Stimulated activated CD8-positive, alpha-beta memory T cell treated with anti-CD3 and anti-CD28 coated beads, Interleukin-7, amount 100 ng/mL, for 48 hours (primary cell): ENCODE measurements around the gene LIPN.
A peak's percentile ranks its signal among the peaks of the same experiment; 100 is the strongest.
"Not testable (repeated sequence)": the region's sequence is repeated elsewhere in the genome, so short reads cannot be mapped to it uniquely, and the experiment has no call there.

ENCODE experiments used
- DNase-seq, 2 donors: peaks; one replicate each; pipeline ENCODE4 v3.0.0-alpha.2; 2020; ENCODE audit warnings: low read depth in 1 of 2; ENCODE audit errors: extremely low read depth in 1 of 2

Gene LIPN

GRCh38 chr10:88759366-88760101 lies at the start of gene LIPN:
Gene LIPN, plus strand, starts transcription at chr10:88760020. Its CDS starts 1,386 bp downstream, at chr10:88761406.
- no peak for DNase-seq

- DNase-seq: no peak
These were observed 44.3 kb upstream of the LIPN start for GRCh38 chr10:88715517-88715916.

GRCh38 chr10:88721392-88721791 lies 38.4 kb upstream of the LIPN start:
- DNase-seq: no peak

- DNase-seq: no peak
These were observed 34.0 kb upstream of the LIPN start for GRCh38 chr10:88725798-88726197.

- DNase-seq: peak; percentile 26 to 43
These were observed 31.6 kb upstream of the LIPN start for GRCh38 chr10:88728107-88728763.

- DNase-seq: no peak
These were observed 29.0 kb upstream of the LIPN start for GRCh38 chr10:88730864-88731263.

- DNase-seq: no peak
These were observed 28.5 kb upstream of the LIPN start for GRCh38 chr10:88731296-88731695.

- no peak for DNase-seq
These were observed 26.6 kb upstream of the LIPN start for GRCh38 chr10:88733215-88733614.

GRCh38 chr10:88735661-88736060 lies 24.2 kb upstream of the LIPN start:
- DNase-seq: no peak

- DNase-seq: not testable (repeated sequence)
These were observed 17.9 kb upstream of the LIPN start for GRCh38 chr10:88741921-88742320.

GRCh38 chr10:88742448-88742847 lies 17.4 kb upstream of the LIPN start:
- no peak for DNase-seq

- no peak for DNase-seq
These were observed 15.8 kb upstream of the LIPN start for GRCh38 chr10:88744002-88744401.

GRCh38 chr10:88745633-88746032 lies 14.2 kb upstream of the LIPN start:
- DNase-seq: no peak

- no peak for DNase-seq
These were observed 5.5 kb upstream of the LIPN start for GRCh38 chr10:88754287-88754686.

GRCh38 chr10:88755753-88756152 lies 4.1 kb upstream of the LIPN start:
- peak in 1 of 2 donors; percentile 5 for DNase-seq

GRCh38 chr10:88756660-88757059 lies 3.2 kb upstream of the LIPN start:
- no peak for DNase-seq

GRCh38 chr10:88762906-88763305 lies 3.1 kb downstream of the LIPN start:
- no peak for DNase-seq

- no peak for DNase-seq
These were observed 3.6 kb downstream of the LIPN start for GRCh38 chr10:88763441-88763840.

GRCh38 chr10:88764110-88764509 lies 4.3 kb downstream of the LIPN start:
- DNase-seq: no peak

GRCh38 chr10:88765816-88766215 lies 6.0 kb downstream of the LIPN start:
- no peak for DNase-seq

GRCh38 chr10:88769384-88769783 lies 9.6 kb downstream of the LIPN start:
- no peak for DNase-seq

- DNase-seq: no peak
These were observed 21.4 kb downstream of the LIPN start for GRCh38 chr10:88781206-88781605.
